Fibroblast of lung (primary cell): Measurements from ENCODE around the gene CMTM7. TPM values are rescaled to one million over a fixed set of nuclear protein-coding genes. Genes with fewer than 3 reads are reported as not detected.

ENCODE experiments used
- DNase-seq, 2 donors: peaks; one replicate each; pipeline versions ENCODE4 v3.0.0 to v3.0.0-alpha.2; 2010; ENCODE audit warnings: low read depth in 2 of 2
- H2AFZ ChIP-seq: 2 replicates; pipeline ENCODE4 v1.5.1; 2012; ENCODE audit warnings: low read length, control low read depth, inconsistent platforms
- H3K27ac ChIP-seq: 2 replicates; pipeline ENCODE4 v1.5.1; 2011; ENCODE audit warnings: low read length, control low read depth; ENCODE audit not compliant: insufficient read depth
- H3K27me3 ChIP-seq: 2 replicates; pipeline ENCODE4 v1.5.1; 2011; ENCODE audit warnings: mild to moderate bottlenecking, low read length; ENCODE audit not compliant: control insufficient read depth, insufficient read depth
- H3K36me3 ChIP-seq: 2 replicates; pipeline ENCODE4 v1.5.1; 2011; ENCODE audit warnings: low read length; ENCODE audit not compliant: control insufficient read depth, insufficient read depth
- H3K4me1 ChIP-seq: 2 replicates; pipeline ENCODE4 v1.5.1; 2011; ENCODE audit warnings: low read length; ENCODE audit not compliant: control insufficient read depth, insufficient read depth; ENCODE audit errors: extremely low read depth
- H3K4me2 ChIP-seq: 2 replicates; pipeline ENCODE4 v1.5.1; 2011; ENCODE audit warnings: low read length, control low read depth; ENCODE audit not compliant: insufficient read depth; ENCODE audit errors: extremely low read depth
- H3K4me3 ChIP-seq, 4 experiments: fragments of 200-600 bp in 1 of 4; sonication (generic) in 1 of 4; replicated peaks in 1 of 4; 2 replicates each; pipeline ENCODE4 v1.5.1; 2011 to 2016; ENCODE audit warnings: low read length in 4 of 4, low read depth in 3 of 4, mild to moderate bottlenecking in 3 of 4, control low read depth in 2 of 4, inconsistent platforms in 1 of 4, mixed read lengths in 1 of 4; ENCODE audit not compliant: insufficient read depth in 1 of 4; ENCODE audit errors: control extremely low read depth in 1 of 4
- H3K79me2 ChIP-seq: 2 replicates; pipeline ENCODE4 v1.5.1; 2012; ENCODE audit warnings: mild to moderate bottlenecking, low read length, inconsistent platforms; ENCODE audit not compliant: control insufficient read depth, insufficient read depth
- H3K9ac ChIP-seq: 2 replicates; pipeline ENCODE4 v1.5.1; 2011; ENCODE audit warnings: mild to moderate bottlenecking, low read length, control low read depth; ENCODE audit not compliant: insufficient read depth
- H3K9me3 ChIP-seq: 2 replicates; pipeline ENCODE4 v1.5.1; 2012; ENCODE audit warnings: low read depth, low read length; ENCODE audit not compliant: control insufficient read depth, insufficient read depth
- H4K20me1 ChIP-seq: 2 replicates; pipeline ENCODE4 v1.5.1; 2011; ENCODE audit warnings: low read length; ENCODE audit not compliant: control insufficient read depth, insufficient read depth; ENCODE audit errors: extremely low read depth
- CTCF ChIP-seq, 2 donors: IDR thresholded peaks in 1 of 2; conservative IDR thresholded peaks in 1 of 2; 1 replicate in 1 of 2; 2 replicates in 1 of 2; pipeline ENCODE4 v1.5.1; 2011 to 2012; ENCODE audit warnings: low read length in 2 of 2, control low read depth in 1 of 2, inconsistent platforms in 1 of 2, low read depth in 1 of 2, mild to moderate bottlenecking in 1 of 2
- EZH2 ChIP-seq: IDR thresholded peaks from 2 replicates; pipeline ENCODE4 v1.5.1; 2012; ENCODE audit warnings: low read length, control low read depth, mild to moderate bottlenecking; ENCODE audit errors: missing control alignments
- polyA plus RNA-seq, 2 donors: library from polyadenylated mRNA; depleted of rRNA in 1 of 2; stranded (reverse) in 1 of 2; unstranded in 1 of 2; fragments of >200 nt; gene quantifications; 2 replicates each; pipeline ENCODE4 v1.2.1, GENCODE V29; 2011 to 2012; ENCODE audit warnings: missing spikeins in 1 of 2
- total RNA-seq: library from RNA; depleted of rRNA; stranded (reverse); fragments of >200 nt; gene quantifications from 2 replicates; pipeline ENCODE4 v1.2.1, GENCODE V29; 2014

CMTM7 gene
- total and polyA plus RNA-seq, 2 donors (not counting 1 experiment from before 2014, with no cell fraction given) = 3.5 to 9.3 TPM

GRCh38 chr3:32502946-32503286 lies 111.3 kb downstream of the CMTM7 start:
- peaks cover 15% of the 10 kb centered on the region for H3K79me2 ChIP-seq
- no peaks in the 10 kb centered on the region for H3K4me1 ChIP-seq
- TF ChIP-seq EZH2 (no peak), CTCF (conservative IDR thresholded peaks at IDR 0.05 in 1 of 2, IDR thresholded peaks at IDR 0.05 in 1 of 2; ENCODE audit: low read depth in 1 of 2, low read length in 2 of 2) (no peak)
- H3K4me3 ChIP-seq = peak overlapping the region; percentile 3 to 94 (median 46)
- no peak overlapping the region for H3K9ac ChIP-seq
- H3K36me3 ChIP-seq = no peaks in the 10 kb centered on the region
- no peaks in the 10 kb centered on the region for H3K27me3 ChIP-seq
- H3K4me2 ChIP-seq = peak overlapping the region; percentile 87
- H3K27ac ChIP-seq = peak overlapping the region; percentile 40
- DNase-seq = no peak
- H3K9me3 ChIP-seq = no peaks in the 10 kb centered on the region
- H4K20me1 ChIP-seq = no peaks in the 10 kb centered on the region
- peak overlapping the region; percentile 96 for H2AFZ ChIP-seq

Other genes with a start within 250 kb of the CMTM7 start
- under 0.01 and 0.26 TPM in 2 replicates for gene CMTM8, start 153.2 kb upstream of the CMTM7 start, total RNA-seq
- gene CMTM8, start 153.2 kb upstream of the CMTM7 start, polyA plus RNA-seq = 0.19 and 0.50 TPM in 2 replicates
- 72.4 and 74.1 TPM in 2 replicates for gene CMTM6, start 111.0 kb downstream of the CMTM7 start, total RNA-seq
- 60.8 and 76.5 TPM in 2 replicates for gene CMTM6, start 111.0 kb downstream of the CMTM7 start, polyA plus RNA-seq
- 30.0 and 44.1 TPM in 2 replicates for gene DYNC1LI1, start 179.0 kb downstream of the CMTM7 start, total RNA-seq
- 49.8 and 58.3 TPM in 2 replicates for gene DYNC1LI1, start 179.0 kb downstream of the CMTM7 start, polyA plus RNA-seq